ENCODE results near the gene A2ML1. TPM values are rescaled to one million over a fixed set of nuclear protein-coding genes. Genes with fewer than 3 reads are reported as not detected.
"Not testable (repeated sequence)": the region's sequence is repeated elsewhere in the genome, so short reads cannot be mapped to it uniquely, and the experiment has no call there.

A2ML1 gene
- polyA plus RNA-seq, 3 donors = 0.11 to 0.17 (median 0.15) TPM

DNA sequence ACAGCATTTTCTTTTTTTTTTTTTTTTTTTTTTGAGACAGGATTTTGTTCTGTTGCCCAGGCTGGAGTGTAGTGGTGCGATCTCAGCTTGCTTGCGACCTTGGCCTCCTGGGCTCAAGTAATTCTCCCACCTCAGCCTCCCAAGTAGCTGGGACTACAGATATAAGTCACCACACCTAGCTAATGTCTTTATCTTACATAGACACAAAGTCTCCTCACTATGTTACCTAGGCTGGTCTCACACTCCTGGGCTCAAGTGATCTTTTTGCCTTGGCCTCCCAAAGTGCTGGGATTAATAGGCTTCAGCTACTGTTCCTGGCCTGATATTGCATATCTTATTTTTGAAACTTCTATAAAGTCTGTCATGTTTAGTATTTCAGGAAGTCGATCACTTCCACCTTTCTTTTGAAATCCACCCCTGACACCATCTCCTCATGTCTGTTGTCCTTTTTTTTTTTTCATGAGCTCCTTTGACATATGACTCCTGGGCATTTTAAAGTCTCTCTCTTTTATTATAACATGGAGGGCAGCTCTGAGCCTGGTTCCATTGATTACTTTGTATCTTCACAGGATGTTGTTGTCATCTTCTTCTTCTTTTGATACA lies 5.9 kb upstream of the A2ML1 start:
- DNase-seq (ENCODE audit: low read depth in 3 of 3, low spot score in 2 of 3) = no peak

DNA sequence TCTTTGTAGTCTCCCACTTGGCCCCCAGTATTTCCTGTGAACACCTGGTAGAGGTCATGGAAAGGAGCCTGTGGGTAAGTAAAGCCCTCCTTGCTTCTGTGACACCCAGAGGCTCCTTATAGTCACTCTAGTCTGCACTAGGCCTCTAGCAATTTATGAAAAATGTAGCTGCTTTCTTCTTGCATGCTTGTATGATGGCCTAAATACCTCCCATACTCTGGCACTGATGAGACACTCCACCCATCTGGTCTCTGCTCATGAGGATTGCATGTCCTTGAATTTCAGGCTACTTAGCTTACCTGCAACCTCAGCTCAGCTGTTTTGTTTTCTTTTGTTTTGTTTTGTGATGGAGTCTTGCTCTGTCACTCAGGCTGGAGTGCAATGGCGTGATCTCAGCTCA lies 4.6 kb upstream of the A2ML1 start:
- no peak for DNase-seq (ENCODE audit: low read depth in 3 of 3, low spot score in 2 of 3)

DNA sequence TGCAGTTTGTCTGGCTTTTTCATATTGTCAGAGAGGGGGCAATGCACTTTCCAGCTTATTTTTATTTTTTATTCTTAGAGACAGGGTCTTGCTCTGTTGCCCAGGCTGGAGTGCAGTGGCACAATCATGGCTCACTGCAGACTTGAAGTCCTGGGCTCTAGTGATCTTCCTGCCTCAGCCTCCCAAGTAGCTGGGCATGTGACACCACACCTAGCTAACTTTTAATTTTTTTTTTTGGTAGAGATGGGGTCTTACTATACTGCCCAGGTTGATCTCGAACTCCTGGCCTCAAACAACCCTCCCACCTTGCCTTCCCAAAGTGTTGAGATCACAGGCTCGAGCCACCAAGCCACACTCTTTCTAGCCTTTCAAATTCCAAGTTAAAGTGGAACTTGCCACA lies 3.9 kb upstream of the A2ML1 start:
- DNase-seq (ENCODE audit: low read depth in 3 of 3, low spot score in 2 of 3) = no peak

DNA sequence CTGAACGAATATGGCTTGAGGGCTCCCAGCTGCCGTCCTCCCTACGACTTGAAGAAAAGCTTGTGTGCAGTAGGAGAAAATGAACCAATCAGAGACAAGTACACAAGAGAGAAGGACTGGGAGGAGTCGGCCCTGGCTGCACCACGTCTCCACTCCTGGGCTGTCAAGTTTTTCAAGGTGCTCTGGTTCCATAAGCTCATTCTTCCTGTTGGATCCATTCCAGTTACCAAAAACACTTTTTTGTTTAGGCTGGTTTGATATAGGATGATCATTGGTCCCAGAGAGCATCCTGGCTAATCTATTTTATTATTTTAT lies 2.8 kb upstream of the A2ML1 start:
- DNase-seq (ENCODE audit: low read depth in 3 of 3, low spot score in 2 of 3) = no peak

DNA sequence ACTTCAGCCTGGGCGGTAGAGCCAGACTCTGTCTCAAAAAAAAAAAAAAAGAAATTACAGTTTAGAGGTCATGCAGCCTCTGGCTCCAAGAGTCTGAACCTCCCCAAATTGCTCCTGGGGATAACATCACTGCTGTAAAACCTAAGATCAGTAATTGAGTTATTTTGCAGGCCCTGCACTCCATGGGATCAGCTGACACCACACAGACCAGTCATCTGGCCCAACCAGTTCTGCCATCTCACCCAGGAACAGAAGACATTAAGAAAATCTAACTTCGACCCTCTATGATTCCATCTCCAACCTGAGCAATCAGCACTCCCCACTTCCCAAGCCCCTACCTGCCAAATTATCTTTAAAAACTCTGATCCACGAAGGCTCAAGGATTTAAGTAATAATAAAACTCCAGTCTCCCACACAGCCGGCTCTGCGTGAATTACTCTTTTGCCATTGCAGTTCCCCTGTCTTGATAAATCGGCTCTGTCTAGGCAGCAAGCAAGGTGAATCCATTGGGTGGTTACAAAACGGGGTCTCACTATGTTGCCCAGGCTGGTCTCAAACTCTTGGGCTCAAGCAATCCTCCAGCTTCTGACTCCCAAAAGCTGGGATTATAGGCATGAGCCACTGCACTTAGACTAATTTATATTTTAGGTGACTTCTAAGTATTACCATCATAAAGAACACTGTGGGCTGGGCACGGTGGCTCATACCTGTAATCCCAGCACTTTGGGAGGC lies 1.6 kb upstream of the A2ML1 start:
- not testable (repeated sequence) for DNase-seq (ENCODE audit: low read depth in 3 of 3, low spot score in 2 of 3)

DNA sequence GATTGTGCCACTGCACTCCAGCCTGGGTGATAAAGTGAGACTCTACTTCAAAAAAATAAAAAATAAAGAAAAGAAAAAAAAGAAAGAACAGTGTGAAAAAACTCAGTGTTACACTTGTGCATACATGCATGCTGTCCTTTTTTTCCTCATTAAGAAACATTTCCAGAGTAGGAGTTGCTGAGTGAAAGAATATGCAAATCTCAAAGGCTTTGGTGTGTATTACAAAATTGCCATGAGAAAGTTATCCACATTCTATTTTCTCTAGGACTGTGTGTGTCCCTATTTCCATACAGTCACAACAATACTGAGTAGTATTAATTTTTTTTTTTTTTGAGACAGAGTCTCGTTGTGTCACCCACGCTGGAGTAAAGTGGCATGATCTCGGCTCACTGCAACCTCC lies 830 bp upstream of the A2ML1 start:
- no peak for DNase-seq (ENCODE audit: low read depth in 3 of 3, low spot score in 2 of 3)

DNA sequence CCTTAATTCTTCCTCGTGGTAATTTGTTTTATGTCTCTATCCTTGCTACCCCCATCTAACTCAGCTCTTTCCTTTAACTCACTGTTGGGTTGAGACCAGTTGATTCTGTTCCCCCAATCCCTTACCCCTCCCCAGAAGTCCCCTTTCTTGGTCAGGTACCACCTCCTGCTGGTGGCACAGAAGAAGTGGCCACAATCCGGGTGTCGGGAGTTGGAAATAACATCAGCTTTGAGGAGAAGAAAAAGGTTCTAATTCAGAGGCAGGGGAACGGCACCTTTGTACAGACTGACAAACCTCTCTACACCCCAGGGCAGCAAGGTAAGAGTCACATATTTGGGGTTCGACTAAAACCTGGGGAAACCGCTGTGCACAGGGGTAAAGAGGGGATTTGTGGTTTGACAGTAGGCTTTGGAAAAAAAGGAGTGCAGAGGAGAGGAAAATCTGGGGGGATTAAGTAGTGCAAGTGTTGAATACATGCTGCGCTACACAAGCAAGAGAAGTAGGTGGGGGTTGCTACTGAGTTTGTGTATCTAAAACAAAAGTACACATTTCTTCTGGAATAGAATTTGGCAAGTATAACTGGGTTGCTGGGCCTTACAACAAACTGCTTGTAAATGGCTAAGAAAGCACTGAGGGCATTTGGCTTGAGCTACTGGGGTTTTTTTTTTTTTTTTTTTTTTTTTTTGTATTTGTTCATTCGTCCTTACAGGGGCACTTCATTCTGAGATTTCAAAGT lies 1.3 kb downstream of the A2ML1 start:
- DNase-seq (ENCODE audit: low read depth in 3 of 3, low spot score in 2 of 3) = no peak

DNA sequence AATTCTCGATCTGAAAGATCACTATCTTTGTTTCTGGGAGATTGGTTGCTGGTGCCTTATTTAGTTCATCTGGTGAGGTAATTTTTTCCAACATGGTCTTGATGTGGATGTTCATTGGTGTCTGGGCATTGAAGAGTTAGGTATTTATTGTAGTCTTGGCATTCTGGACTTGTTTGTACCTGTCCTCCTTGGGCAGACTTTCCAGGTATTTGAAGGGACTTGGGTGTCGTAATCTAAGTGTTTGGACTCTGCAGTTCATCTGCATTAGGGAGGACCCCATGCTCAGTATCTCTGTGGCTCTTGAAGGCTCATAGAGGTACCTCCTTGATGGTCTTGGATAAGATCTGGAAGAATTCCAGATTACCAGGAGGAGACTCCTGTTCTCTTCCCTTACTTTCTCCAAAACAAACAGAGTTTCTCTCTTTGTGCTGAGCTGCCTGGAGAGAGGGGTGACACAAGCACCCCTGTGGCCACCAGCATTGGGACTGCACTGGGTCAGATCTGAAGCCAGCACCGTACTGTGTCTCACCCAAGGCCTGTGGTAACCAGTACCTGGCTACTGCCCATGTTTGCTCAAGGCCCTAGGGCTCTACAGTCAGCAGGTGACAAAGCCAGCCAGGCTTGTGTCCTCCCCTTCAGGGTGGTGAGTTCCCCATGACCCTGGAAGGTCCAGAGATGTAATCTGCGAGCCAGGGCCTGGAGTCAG lies 5.3 kb downstream of the A2ML1 start:
- no peak for DNase-seq (ENCODE audit: low read depth in 3 of 3, low spot score in 2 of 3)

DNA sequence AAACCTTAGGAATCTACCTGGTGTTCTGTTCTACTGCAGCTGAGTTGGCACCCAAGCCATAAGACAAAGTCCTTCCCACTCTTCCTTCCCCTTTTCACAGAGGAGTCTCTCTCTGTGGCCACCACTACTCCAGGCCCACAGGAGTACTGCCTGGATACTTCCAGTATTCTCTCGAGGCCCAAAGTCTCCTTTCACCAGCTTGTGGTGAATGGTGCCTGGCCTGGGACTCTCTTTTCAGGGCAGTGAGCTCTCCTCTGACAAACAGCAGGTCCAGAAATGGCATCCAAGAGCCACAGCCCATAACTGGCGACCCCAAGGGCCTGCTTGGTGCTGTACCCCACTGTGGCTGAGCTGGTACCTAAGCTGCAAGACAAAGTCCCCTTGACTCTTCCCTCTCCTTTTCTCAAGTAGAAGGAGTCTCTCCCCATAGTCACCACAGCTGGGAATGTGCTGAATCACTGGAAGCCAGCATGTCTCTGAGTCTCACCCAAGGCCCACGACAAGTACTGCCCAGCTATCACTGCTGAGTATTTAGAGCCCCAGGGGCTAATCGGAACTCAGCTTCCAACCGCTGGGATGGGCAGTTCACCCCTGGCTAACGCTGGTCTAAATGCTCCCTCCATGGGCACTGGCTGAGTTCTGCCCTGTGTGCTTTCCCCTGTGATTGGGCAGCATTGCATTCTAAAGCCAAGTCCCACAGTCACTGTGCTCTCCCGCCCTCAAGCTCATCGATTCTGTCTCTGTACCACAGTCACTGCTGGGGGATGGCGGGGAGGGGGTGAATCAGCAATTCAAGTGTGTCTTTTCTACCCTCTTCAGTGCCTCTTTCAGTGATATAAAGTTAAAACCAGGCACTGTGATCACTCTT lies 6.1 kb downstream of the A2ML1 start:
- DNase-seq (ENCODE audit: low read depth in 3 of 3, low spot score in 2 of 3) = no peak

DNA sequence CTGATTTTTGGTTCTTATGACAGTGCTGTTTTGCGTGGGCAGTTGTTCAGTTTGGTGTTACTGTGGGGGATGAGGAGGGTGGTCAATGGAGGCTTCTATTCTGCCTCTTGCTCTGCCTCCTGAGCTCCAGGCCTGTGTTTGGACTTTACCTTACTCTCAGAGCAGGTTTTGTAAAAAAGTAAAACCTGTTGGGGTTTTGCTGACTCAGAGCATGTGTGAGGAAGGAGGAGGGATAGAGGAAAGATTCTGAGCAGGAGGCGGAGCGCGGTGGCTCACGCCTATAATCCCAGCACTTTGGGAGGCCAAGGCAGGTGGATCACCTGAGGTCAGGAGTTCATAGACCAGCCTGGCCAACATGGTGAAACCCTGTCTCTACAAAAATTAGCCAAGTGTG lies 6.7 kb downstream of the A2ML1 start:
- DNase-seq (ENCODE audit: low read depth in 3 of 3, low spot score in 2 of 3) = no peak

DNA sequence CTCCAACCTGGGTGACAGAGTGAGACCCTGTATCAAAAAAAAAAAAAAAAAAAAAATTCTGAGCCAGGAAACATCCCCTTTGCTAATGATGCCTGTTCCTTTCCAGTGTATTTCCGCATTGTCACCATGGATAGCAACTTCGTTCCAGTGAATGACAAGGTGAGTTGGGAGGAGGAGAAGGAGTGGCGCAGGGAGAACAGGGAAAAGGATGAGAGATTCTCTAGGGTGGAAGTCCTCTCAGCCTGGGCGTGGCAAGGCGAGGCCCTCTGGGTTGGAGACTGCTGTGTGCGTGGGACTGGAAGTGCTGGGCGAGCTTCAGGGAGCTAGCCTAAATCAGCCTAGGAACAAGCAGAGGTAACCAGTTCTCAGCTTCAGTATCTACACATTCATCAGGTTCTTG lies 7.2 kb downstream of the A2ML1 start:
- no peak for DNase-seq (ENCODE audit: low read depth in 3 of 3, low spot score in 2 of 3)

DNA sequence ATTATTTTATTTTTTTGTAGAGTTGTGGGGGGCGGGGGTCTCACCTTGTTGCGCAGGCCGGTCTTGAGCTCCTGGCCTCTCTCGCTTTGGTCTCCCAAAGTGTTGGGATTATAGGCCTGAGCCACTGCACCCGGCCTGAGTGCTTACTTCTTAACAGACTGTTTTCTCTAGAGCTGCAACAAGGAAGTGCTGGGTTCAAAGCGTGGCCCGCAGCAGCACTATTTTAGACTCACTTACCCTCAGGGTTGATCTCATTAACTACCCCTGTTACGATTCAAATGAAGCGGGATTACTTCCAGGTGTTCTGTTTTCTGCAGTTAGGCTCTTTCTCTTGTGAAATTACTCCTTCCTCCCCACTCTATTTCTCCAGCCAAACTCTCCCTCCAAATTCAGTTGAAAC lies 8.7 kb downstream of the A2ML1 start:
- no peak for DNase-seq (ENCODE audit: low read depth in 3 of 3, low spot score in 2 of 3)

DNA sequence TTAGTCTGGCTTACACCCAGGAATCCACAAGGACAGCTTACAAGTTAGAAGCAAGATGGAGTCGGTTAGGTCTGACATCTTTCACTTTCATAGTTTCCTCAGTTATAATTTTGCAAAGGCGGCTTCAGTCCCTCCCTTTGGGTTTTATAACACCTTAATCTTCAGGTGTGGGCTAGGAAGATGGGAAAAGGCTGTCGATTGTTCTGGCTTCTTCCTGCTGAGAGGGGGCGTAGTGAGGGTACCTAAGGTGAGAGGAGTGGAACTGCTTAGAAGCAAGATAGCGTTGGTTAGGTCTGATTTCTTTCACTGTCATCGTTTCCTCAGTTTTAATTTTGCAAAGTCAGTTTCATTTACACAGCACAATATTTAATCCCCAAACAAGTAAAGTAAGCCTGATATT lies 10.1 kb downstream of the A2ML1 start:
- DNase-seq (ENCODE audit: low read depth in 3 of 3, low spot score in 2 of 3) = no peak

DNA sequence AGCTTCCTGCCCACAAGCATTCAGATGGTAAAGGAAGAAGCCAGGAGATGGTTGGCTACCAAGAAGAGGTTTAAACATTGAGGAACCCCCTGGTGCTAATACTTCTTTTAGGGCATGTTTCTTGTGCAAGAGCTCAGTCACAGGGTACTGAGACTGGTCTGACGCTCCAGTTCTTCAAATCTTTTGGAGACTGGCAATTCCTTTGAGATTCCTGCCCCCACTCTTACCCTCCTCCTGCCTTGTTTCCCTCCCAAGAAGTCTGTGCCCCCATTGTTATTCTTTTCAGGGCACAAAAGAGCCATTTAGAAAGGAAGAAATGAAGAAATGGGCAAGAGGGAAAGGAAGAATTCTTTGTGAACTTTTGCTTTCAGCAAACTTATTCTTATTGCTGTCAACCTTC lies 11.8 kb downstream of the A2ML1 start:
- no peak for DNase-seq (ENCODE audit: low read depth in 3 of 3, low spot score in 2 of 3)

DNA sequence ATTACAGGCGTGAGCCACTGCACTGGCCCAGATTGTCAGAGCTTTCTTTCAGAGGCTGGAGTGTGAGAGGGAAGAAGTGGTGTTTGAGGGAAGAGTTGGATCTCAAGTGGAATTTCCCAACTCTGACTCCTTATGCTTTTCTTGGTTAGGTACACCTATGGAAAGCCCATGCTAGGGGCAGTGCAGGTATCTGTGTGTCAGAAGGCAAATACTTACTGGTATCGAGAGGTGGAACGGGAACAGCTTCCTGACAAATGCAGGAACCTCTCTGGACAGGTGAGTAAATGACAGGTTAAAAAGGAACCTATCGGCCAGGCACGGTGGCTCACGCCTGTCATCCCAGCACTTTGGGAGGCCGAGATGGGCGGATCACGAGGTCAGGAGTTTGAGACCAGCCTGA lies 14.9 kb downstream of the A2ML1 start:
- no peak for DNase-seq (ENCODE audit: low read depth in 3 of 3, low spot score in 2 of 3)

DNA sequence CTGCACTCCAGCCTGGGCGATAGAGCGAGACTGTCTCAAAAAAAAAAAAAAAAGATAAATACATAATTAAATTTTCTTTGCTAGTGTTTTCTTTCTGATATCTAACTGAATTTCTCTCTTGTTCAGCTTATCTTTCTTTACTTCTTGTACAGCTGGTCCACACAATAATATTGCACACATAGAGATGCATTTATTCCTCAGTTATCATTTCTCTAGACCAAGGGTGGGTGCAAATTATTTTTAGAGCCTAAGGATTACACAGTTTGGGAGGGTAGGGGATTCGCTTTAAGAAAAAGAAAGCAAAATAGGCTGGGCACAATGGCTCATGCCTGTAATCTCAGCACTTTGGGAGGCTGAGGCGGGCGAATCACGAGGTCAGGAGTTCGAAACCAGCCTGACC lies 17.9 kb downstream of the A2ML1 start:
- no peak for DNase-seq (ENCODE audit: low read depth in 3 of 3, low spot score in 2 of 3)

DNA sequence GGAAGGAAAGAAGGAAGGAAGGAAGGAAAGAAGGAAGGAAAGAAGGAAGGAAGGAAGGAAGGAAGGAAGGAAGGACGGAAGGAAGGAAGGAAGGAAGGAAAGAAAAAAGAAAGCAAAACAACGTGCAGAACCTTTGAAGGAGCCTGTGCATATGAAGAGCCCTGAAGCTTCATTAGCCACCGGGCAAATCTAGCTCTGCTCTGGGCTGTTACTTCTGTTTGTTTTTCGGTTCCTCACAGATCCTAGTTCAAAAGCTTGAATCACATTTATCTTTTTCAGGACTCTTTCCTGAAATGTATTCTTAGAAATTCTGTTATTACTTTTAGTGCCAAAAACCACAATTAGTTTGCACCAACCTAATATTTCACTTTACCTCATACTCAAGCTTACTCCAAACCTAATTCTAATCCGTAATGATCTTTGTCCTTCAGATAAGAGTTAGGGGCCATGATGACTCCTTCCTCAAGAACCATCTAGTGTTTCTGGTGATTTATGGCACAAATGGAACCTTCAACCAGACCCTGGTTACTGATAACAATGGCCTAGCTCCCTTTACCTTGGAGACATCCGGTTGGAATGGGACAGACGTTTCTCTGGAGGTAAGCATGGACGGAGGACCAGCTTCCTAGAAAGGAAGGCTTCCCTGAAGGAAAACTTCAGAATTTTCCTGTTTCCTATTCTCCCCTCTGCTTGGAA lies 18.7 kb downstream of the A2ML1 start:
- DNase-seq (ENCODE audit: low read depth in 3 of 3, low spot score in 2 of 3) = no peak

DNA sequence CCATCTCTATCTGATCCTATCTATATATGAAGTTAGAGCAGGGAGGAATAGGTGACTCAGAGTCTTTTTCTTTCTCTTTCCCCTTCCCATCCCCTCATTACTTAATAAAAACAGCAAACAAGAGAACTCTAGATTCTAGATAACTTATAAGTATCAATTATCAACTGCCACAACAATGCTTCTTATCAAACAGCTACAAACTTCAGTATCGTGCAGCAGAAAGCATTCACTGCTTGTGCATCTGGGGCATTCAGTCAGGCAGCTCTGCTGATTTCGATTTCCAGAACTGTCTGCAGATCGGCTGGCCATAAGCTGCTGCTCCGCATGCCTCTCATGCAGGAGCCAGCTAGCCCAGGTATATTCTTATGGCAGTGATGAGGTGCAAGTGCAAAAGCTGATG lies 19.4 kb downstream of the A2ML1 start:
- no peak for DNase-seq (ENCODE audit: low read depth in 3 of 3, low spot score in 2 of 3)

DNA sequence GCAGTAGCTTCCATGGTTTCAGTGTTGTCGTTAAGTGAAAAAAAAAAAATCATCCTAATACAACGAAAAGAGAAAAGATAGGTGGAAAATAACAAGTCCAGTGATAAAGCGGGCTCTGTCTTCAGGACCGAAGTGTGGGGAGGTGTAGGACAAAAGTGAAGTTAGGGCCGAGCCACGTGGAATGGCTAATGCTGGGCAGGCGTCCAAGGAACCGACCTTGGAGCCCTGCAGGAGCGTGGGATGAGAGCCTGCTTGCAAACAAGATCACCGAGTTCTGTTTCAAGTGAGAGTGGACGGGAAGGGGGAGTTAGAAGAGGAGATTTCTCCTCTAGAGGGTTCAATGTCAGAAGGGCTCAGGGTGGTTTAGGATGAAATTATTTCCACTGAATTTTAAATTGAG lies 22.2 kb downstream of the A2ML1 start:
- no peak for DNase-seq (ENCODE audit: low read depth in 3 of 3, low spot score in 2 of 3)

DNA sequence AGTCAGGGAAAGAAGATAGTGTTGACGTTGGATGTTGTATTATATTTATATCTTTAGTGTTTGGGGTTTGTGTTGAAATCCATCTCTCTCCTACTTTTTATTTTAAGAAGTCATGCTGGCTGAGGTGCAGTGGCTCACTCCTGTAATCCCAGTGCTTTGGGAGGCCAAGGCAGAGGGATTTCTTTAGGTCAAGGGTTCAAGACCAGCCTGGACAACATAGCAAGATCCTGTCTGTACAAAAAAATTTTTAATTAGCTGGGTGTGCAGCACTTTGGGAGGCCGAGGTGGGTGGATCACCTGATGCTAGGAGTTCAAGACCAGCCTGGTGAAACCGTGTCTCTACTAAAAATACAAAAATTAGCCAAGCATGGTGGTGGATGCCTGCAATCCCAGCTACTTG lies 23.9 kb downstream of the A2ML1 start:
- no peak for DNase-seq (ENCODE audit: low read depth in 3 of 3, low spot score in 2 of 3)

Data from right renal cortex interstitium (tissue), 3 donors.